Nephron progenitor cell (in vitro differentiated cells): ENCODE measurements around the gene SEC31B.

Experiments
- DNase-seq: peaks from one replicate; pipeline ENCODE4 v3.0.0; 2021
- H3K27ac Mint-ChIP-seq: 2 replicates; pipeline ENCODE4 v1.8.0; 2021; ENCODE audit warnings: mild to moderate bottlenecking, moderate library complexity, mixed read lengths
- H3K27me3 Mint-ChIP-seq: 2 replicates; pipeline ENCODE4 v1.8.0; 2021; ENCODE audit warnings: mild to moderate bottlenecking, low read depth, mixed read lengths; ENCODE audit not compliant: poor library complexity
- H3K36me3 Mint-ChIP-seq: 2 replicates; pipeline ENCODE4 v1.8.0; 2021; ENCODE audit warnings: low read depth, mixed read lengths
- H3K4me1 Mint-ChIP-seq: 2 replicates; pipeline ENCODE4 v1.8.0; 2021; ENCODE audit warnings: mixed read lengths
- H3K4me3 Mint-ChIP-seq: 2 replicates; pipeline ENCODE4 v1.8.0; 2021; ENCODE audit warnings: mild to moderate bottlenecking, moderate library complexity, mixed read lengths
- H3K9me3 Mint-ChIP-seq: 2 replicates; pipeline ENCODE4 v1.8.0; 2021; ENCODE audit warnings: mild to moderate bottlenecking, moderate library complexity, mixed read lengths
- CTCF ChIP-seq: fragments of 200-600 bp; sonication (generic); IDR thresholded peaks from 2 replicates; pipeline ENCODE4 v1.5.0; 2021; ENCODE audit warnings: antibody characterized with exemption

The SEC31B gene

GRCh38 chr10:100535338-100535714 lies 15.7 kb upstream of the SEC31B start:
- Mint-ChIP-seq H3K9me3 (no peaks in the 10 kb centered on the region), H3K27me3 (peaks cover 5% of the 10 kb centered on the region), H3K27ac (no peak overlapping the region), H3K4me3 (no peak overlapping the region), H3K4me1 (peaks cover under 1% of the 10 kb centered on the region), H3K36me3 (peaks cover 28% of the 10 kb centered on the region)
- no peak for DNase-seq
- no peak for TF ChIP-seq CTCF

DNA sequence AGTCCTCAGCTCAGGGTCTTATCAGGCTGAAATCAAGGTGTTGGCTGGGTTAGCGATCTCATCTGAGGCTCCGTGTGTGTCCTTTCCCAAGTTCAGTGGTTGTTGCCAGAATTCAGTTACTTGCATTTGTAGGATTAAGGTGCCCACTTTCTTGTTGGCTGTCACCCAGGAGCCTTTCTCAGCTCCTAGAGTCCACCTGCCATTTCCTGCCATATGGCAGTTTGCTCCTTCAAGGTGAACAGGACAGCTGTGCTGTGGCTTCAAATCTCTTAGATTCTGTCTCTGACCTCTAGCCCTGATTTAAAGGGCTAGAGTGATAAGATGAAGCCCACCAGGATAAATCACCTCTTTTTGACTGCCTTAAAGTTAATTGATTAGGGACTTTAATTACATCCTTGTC lies 15.1 kb upstream of the SEC31B start:
- no peak for TF ChIP-seq CTCF
- Mint-ChIP-seq H3K4me3 (no peak overlapping the region), H3K4me1 (peaks cover 7% of the 10 kb centered on the region), H3K9me3 (no peaks in the 10 kb centered on the region), H3K27ac (no peak overlapping the region), H3K36me3 (peaks cover 24% of the 10 kb centered on the region), H3K27me3 (peaks cover 5% of the 10 kb centered on the region)
- DNase-seq, result no peak

DNA sequence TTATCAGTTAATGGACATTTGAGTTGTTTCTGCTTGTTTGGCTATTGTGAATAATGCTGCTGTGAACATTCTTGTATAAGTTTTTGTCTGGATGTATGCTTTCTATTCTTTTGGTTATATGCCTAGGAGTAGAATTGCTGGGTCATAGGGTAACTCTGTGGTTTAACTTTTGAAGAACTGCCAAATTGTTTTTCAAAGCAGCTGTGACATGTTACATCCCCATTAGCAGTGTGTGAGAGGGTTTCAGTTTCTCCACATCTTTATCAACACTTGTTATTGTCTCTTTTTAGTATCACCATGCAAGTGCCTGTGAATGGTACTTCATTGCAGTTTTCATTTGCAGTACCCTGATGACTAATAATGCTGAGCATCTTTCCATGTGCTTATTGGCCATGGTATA lies 12.1 kb upstream of the SEC31B start:
- peaks cover 24% of the 10 kb centered on the region for H3K4me1 Mint-ChIP-seq
- peaks cover 9% of the 10 kb centered on the region for H3K36me3 Mint-ChIP-seq
- TF ChIP-seq CTCF, result no peak
- no peak for DNase-seq
- no peak overlapping the region for H3K4me3 Mint-ChIP-seq
- no peak overlapping the region for H3K27ac Mint-ChIP-seq
- no peaks in the 10 kb centered on the region for H3K9me3 Mint-ChIP-seq
- H3K27me3 Mint-ChIP-seq, result peaks cover 5% of the 10 kb centered on the region

DNA sequence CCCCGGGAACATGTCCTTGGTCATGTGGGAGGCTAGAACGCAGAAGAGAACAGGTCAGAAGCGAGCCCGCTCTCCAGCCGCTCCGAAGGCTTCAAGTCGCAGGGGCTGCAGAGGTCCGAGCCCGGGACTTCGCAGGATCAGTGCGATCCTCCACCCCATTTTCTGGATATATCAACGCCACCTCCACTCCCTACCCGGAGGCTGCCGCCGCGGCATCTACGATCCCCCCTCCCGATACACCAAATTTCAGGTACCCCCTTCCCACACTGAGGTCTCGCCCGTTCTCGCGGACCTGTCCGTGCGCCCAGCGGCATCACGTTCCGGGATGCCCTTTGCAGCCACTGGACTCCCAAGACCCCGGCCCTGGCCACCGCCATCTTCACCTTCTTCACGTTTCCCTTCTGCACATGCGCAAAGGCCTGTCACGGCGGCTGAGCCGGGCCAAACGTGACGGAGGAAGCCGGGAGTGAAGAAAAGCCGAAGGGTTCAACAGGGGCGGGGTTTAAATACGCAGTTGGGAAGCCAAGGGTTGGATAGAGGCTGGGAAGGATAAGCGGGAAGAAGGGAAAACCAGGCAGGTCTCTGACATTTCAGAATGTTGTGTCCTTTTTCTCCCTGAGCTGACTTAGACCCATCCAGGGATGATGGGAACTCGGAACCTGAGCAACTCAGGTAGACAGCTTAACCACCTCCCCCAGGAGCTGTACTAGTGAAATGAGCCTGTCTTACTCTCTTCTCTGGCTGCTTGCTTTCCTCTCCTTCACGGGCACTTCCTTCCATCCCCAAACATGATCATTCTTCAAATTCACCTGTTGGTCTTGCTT lies 10.0 kb upstream of the SEC31B start, which contains the start of gene NDUFB8:
Gene NDUFB8, minus strand, starts transcription at position 397 of the 824 bp plus-strand sequence. Its CDS starts 20 bp downstream, at position 377.
- no peak for TF ChIP-seq CTCF
- Mint-ChIP-seq H3K9me3 (no peaks in the 10 kb centered on the region), H3K4me3 (peak within 1 kb of the TSS; percentile 100), H3K36me3 (peaks cover 24% of the 10 kb centered on the region), H3K27me3 (peaks cover 7% of the 10 kb centered on the region), H3K4me1 (peaks cover 24% of the 10 kb centered on the region), H3K27ac (peak within 1 kb of the TSS; percentile 16)
- peak; percentile 86 for DNase-seq

- Mint-ChIP-seq H3K4me3 (peak overlapping the region; percentile 100), H3K4me1 (peaks cover 24% of the 10 kb centered on the region), H3K36me3 (peaks cover 30% of the 10 kb centered on the region), H3K27ac (peak overlapping the region; percentile 16), H3K27me3 (peaks cover 4% of the 10 kb centered on the region), H3K9me3 (no peaks in the 10 kb centered on the region)
- DNase-seq, result peak; percentile 30
- no peak for TF ChIP-seq CTCF
These were observed 9.3 kb upstream of the SEC31B start for GRCh38 chr10:100528921-100529474.
